IMR-90 (cell line): ENCODE data around the gene LEF1. TPM values are rescaled to one million over a fixed set of nuclear protein-coding genes. Genes with fewer than 3 reads are reported as not detected.

Experiments used
- ATAC-seq: fragments of 200-7000 bp; cut with Tn5 transposase; 2 replicates; pipeline ENCODE4 v1.9.1; 2020; ENCODE audit warnings: low read depth, mild to moderate bottlenecking, moderate library complexity
- BruUV-seq: library from RNA; stranded (reverse); fragments of 400-500 nt; replicated peaks from 2 replicates; lab custom pipeline; 2021; lab: Mats Ljungman, UMichigan
- CTCF ChIA-PET: fragments of 300-600 bp; formaldehyde crosslinking; extraction: SDS; loops from one replicate; lab custom pipeline; 2021; ENCODE audit warnings: antibody characterized with exemption; lab: Yijun Ruan, JAX
- POLR2A ChIA-PET: fragments of 300-600 bp; sonication (Branson Sonifier 250); formaldehyde crosslinking; loops from one replicate; lab custom pipeline; 2022; ENCODE audit warnings: antibody characterized with exemption; ENCODE audit not compliant: unreplicated experiment; lab: Charles Lee
- DNase-seq: peaks from one replicate; pipeline ENCODE4 v3.0.0; 2013
- H2AFZ ChIP-seq: replicated peaks from 2 replicates; pipeline ENCODE3; 2013; ENCODE audit warnings: low read length, mild to moderate bottlenecking; ENCODE audit not compliant: poor library complexity
- H2AK5ac ChIP-seq: 2 replicates; pipeline ENCODE4 v1.6.1; 2013; ENCODE audit warnings: low read depth, low read length, inconsistent platforms
- H2AK9ac ChIP-seq: replicated peaks from 2 replicates; pipeline ENCODE3; 2013; ENCODE audit warnings: mild to moderate bottlenecking, low read depth, low read length, moderate library complexity; ENCODE audit not compliant: poor library complexity
- H2BK120ac ChIP-seq: 2 replicates; pipeline ENCODE4 v1.6.1; 2013; ENCODE audit warnings: low read depth, low read length, inconsistent platforms
- H2BK15ac ChIP-seq: 3 replicates; pipeline ENCODE4 v1.6.1; 2013; ENCODE audit warnings: low read depth, low read length, inconsistent platforms
- H2BK20ac ChIP-seq: 2 replicates; pipeline ENCODE4 v1.6.1; 2013; ENCODE audit warnings: low read depth, mild to moderate bottlenecking, inconsistent platforms, low read length, moderate library complexity
- H2BK5ac ChIP-seq: 2 replicates; pipeline ENCODE4 v1.6.1; 2013; ENCODE audit warnings: mild to moderate bottlenecking, low read depth, low read length, inconsistent platforms; ENCODE audit not compliant: poor library complexity, severe bottlenecking
- H3K14ac ChIP-seq: replicated peaks from 2 replicates; pipeline ENCODE4 v1.6.1; 2013; ENCODE audit warnings: low read depth, low read length, inconsistent platforms
- H3K18ac ChIP-seq: 2 replicates; pipeline ENCODE4 v1.6.1; 2013; ENCODE audit warnings: low read depth, low read length, control low read depth
- H3K23ac ChIP-seq: 2 replicates; pipeline ENCODE4 v1.6.1; 2013; ENCODE audit warnings: low read depth, low read length, inconsistent platforms
- H3K27ac ChIP-seq: 2 replicates; pipeline ENCODE4 v1.5.1; 2013; ENCODE audit warnings: mild to moderate bottlenecking, control low read depth, low read length; ENCODE audit not compliant: insufficient read depth
- H3K27me3 ChIP-seq: 2 replicates; pipeline ENCODE4 v1.6.1; 2013; ENCODE audit warnings: low read length; ENCODE audit not compliant: control insufficient read depth, insufficient read depth
- H3K36me3 ChIP-seq: 2 replicates; pipeline ENCODE4 v1.6.1; 2013; ENCODE audit warnings: low read length, mixed read lengths; ENCODE audit not compliant: control insufficient read depth, insufficient read depth
- H3K4ac ChIP-seq: 2 replicates; pipeline ENCODE4 v1.6.1; 2013; ENCODE audit warnings: low read depth, low read length, inconsistent platforms
- H3K4me1 ChIP-seq: 2 replicates; pipeline ENCODE4 v1.6.1; 2013; ENCODE audit warnings: low read length, mixed read lengths; ENCODE audit not compliant: control insufficient read depth, insufficient read depth
- H3K4me2 ChIP-seq: 2 replicates; pipeline ENCODE4 v1.6.1; 2013; ENCODE audit warnings: low read depth, mild to moderate bottlenecking, control low read depth, low read length, moderate library complexity
- H3K4me3 ChIP-seq: 2 replicates; pipeline ENCODE4 v1.5.1; 2013; ENCODE audit warnings: low read depth, mild to moderate bottlenecking, control low read depth, low read length, moderate library complexity; ENCODE audit not compliant: insufficient read depth
- H3K56ac ChIP-seq: 2 replicates; pipeline ENCODE4 v1.6.1; 2013; ENCODE audit warnings: low read length, inconsistent platforms; ENCODE audit not compliant: insufficient read depth; ENCODE audit errors: extremely low read depth
- H3K79me1 ChIP-seq, 2 experiments: 2 replicates each; pipeline ENCODE4 v1.6.1; 2013; ENCODE audit warnings: low read length in 2 of 2, inconsistent platforms in 1 of 2, low read depth in 1 of 2
- H3K9ac ChIP-seq: 2 replicates; pipeline ENCODE4 v1.6.1; 2013; ENCODE audit warnings: low read depth, low read length, control low read depth
- H3K9me1 ChIP-seq: 2 replicates; pipeline ENCODE4 v1.6.1; 2013; ENCODE audit warnings: low read length, inconsistent platforms; ENCODE audit not compliant: insufficient read depth
- H3K9me3 ChIP-seq: 2 replicates; pipeline ENCODE4 v1.6.1; 2013; ENCODE audit warnings: low read length; ENCODE audit not compliant: control insufficient read depth, insufficient read depth
- H4K20me1 ChIP-seq: 2 replicates; pipeline ENCODE4 v1.6.1; 2013; ENCODE audit warnings: low read length, inconsistent platforms; ENCODE audit not compliant: insufficient read depth
- H4K5ac ChIP-seq: 2 replicates; pipeline ENCODE4 v1.6.1; 2013; ENCODE audit warnings: mild to moderate bottlenecking, low read depth, low read length, control low read depth
- H4K8ac ChIP-seq, 2 experiments: 2 replicates each; pipeline ENCODE4 v1.6.1; 2013; ENCODE audit warnings: low read depth in 2 of 2, low read length in 2 of 2, control low read depth in 1 of 2, inconsistent platforms in 1 of 2
- H4K91ac ChIP-seq: 2 replicates; pipeline ENCODE4 v1.6.1; 2013; ENCODE audit warnings: low read depth, low read length, inconsistent platforms; ENCODE audit not compliant: insufficient read depth
- BHLHE40 ChIP-seq: fragments of 150-350 bp; IDR thresholded peaks from 2 replicates; pipeline ENCODE4 v1.6.1; 2016; ENCODE audit warnings: mild to moderate bottlenecking, low read depth, low read length
- CEBPB ChIP-seq: IDR thresholded peaks from 2 replicates; pipeline ENCODE4 v1.6.1; 2012; ENCODE audit warnings: low read depth, low read length, improper control_type of control experiment
- CHD1 ChIP-seq: IDR thresholded peaks from 2 replicates; pipeline ENCODE4 v1.6.1; 2012; ENCODE audit warnings: low read depth, low read length, improper control_type of control experiment
- FOS ChIP-seq: fragments of 150-350 bp; IDR thresholded peaks from 2 replicates; pipeline ENCODE4 v1.6.1; 2016; ENCODE audit warnings: low read depth, low read length
- MAFK ChIP-seq: IDR thresholded peaks from 2 replicates; pipeline ENCODE4 v1.6.1; 2012; ENCODE audit warnings: low read depth, low read length, improper control_type of control experiment
- MAZ ChIP-seq: IDR thresholded peaks from 2 replicates; pipeline ENCODE4 v1.6.1; 2012; ENCODE audit warnings: low read depth, mild to moderate bottlenecking, low read length, improper control_type of control experiment, moderate library complexity, borderline replicate concordance
- MXI1 ChIP-seq: IDR thresholded peaks from 2 replicates; pipeline ENCODE4 v1.6.1; 2012; ENCODE audit warnings: low read depth, mild to moderate bottlenecking, low read length, moderate library complexity, borderline replicate concordance
- NFE2L2 ChIP-seq: fragments of 150-350 bp; IDR thresholded peaks from 2 replicates; pipeline ENCODE4 v1.6.1; 2016; ENCODE audit warnings: low read depth, mild to moderate bottlenecking, low read length
- POLR2A ChIP-seq: IDR thresholded peaks from 2 replicates; pipeline ENCODE4 v1.6.1; 2012; ENCODE audit warnings: mild to moderate bottlenecking, low read depth, low read length
- RAD21 ChIP-seq: IDR thresholded peaks from 2 replicates; pipeline ENCODE4 v1.6.1; 2012; ENCODE audit warnings: low read length, improper control_type of control experiment
- RCOR1 ChIP-seq: IDR thresholded peaks from 2 replicates; pipeline ENCODE4 v1.6.1; 2012; ENCODE audit warnings: mild to moderate bottlenecking, low read length, improper control_type of control experiment; ENCODE audit not compliant: insufficient replicate concordance
- RFX5 ChIP-seq: IDR thresholded peaks from 2 replicates; pipeline ENCODE4 v1.8.0; 2012; ENCODE audit warnings: low read depth, mild to moderate bottlenecking, low read length, moderate library complexity
- SMC3 ChIP-seq: fragments of 150-350 bp; IDR thresholded peaks from 2 replicates; pipeline ENCODE4 v1.6.1; 2016; ENCODE audit warnings: low read depth, mild to moderate bottlenecking, antibody characterized with exemption, low read length, moderate library complexity
- WGBS, 2 experiments: methylation state at CpG; one replicate each; pipeline versions ENCODE4 v1.1.5 to v1.1.7; 2013; ENCODE audit warnings: missing lambda C conversion rate in 2 of 2; ENCODE audit not compliant: insufficient read length in 1 of 2; ENCODE audit errors: extremely low coverage in 2 of 2; 5-methylcytosine and 5-hydroxymethylcytosine counted together
- dilution Hi-C: fragments of 300-500 bp; cut with HindIII; formaldehyde crosslinking; loops from one replicate; pipeline ENCODE4 v1.14.3; 2018; ENCODE audit warnings: low sequenced_read_pairs; ENCODE audit not compliant: unreplicated experiment
- in situ Hi-C: fragments of 300-500 bp; cut with MboI; formaldehyde crosslinking; loops from 3 replicates; pipeline ENCODE4 v1.14.3; 2019; ENCODE audit warnings: low sequenced_read_pairs, inconsistent platforms, mixed read lengths
- intact Hi-C: fragments of 100-400 bp; cut with micrococcal nuclease; formaldehyde crosslinking; loops from 2 replicates; pipeline ENCODE4 v1.10.0; 2022
- polyA plus RNA-seq, 3 experiments: library from polyadenylated mRNA; depleted of rRNA; stranded (reverse); fragments of >200 nt; gene quantifications; 2 replicates each; pipeline ENCODE4 v1.2.3, GENCODE V29; 2012; ENCODE audit warnings: low replicate concordance in 1 of 3
- total RNA-seq: library from RNA; depleted of rRNA; stranded (reverse); fragments of >200 nt; gene quantifications from 2 replicates; pipeline ENCODE4 v1.2.3, GENCODE V29; 2012
- TF ChIP-seq, protein P1 (sequence below): fragments of 150-350 bp; IDR thresholded peaks from 2 replicates; pipeline ENCODE4 v1.6.1; 2016; ENCODE audit warnings: low read depth, mild to moderate bottlenecking, low read length, moderate library complexity, borderline replicate concordance
- TF ChIP-seq, protein P2 (sequence below): conservative IDR thresholded peaks from 2 replicates; pipeline ENCODE4 v1.5.1; 2012; ENCODE audit warnings: mild to moderate bottlenecking, low read depth, low read length, improper control_type of control experiment
- TF ChIP-seq, protein P3 (sequence below): fragments of 150-350 bp; IDR thresholded peaks from 2 replicates; pipeline ENCODE4 v1.6.1; 2017; ENCODE audit warnings: mild to moderate bottlenecking, antibody characterized with exemption, low read length, low read depth

The LEF1 gene
- total and polyA plus RNA-seq, 2 of the 4 experiments (the other 2 are of a cell fraction), result 1.7 to 1.8 TPM

- Histone ChIP-seq H3K23ac (no peak overlapping the region), H3K56ac (no peak overlapping the region), H3K36me3 (no peaks in the 10 kb centered on the region), H2AFZ (no peak overlapping the region), H3K9ac (no peak overlapping the region), H2BK15ac (no peak overlapping the region), H3K27me3 (peaks cover 4% of the 10 kb centered on the region), H4K5ac (no peak overlapping the region), H3K4me1 (no peaks in the 10 kb centered on the region), H3K4me3 (no peak overlapping the region), H3K4ac (no peak overlapping the region), H3K4me2 (no peak overlapping the region), H2AK5ac (no peak overlapping the region), H3K9me1 (no peaks in the 10 kb centered on the region), H3K18ac (no peak overlapping the region), H4K20me1 (no peaks in the 10 kb centered on the region), H2BK5ac (no peak overlapping the region), H2BK120ac (no peak overlapping the region), H4K91ac (no peak overlapping the region), H3K14ac (no peak overlapping the region), H3K9me3 (no peaks in the 10 kb centered on the region), H3K27ac (no peak overlapping the region), H4K8ac (no peak overlapping the region), H3K79me1 (no peaks in the 10 kb centered on the region), H2AK9ac (no peak overlapping the region), H2BK20ac (no peak overlapping the region)
- BruUV-seq, result no TSS peak
- POLR2A ChIA-PET, result no interaction called here
- in situ Hi-C loops, result no loop called here
- ATAC-seq (no peak), DNase-seq (no peak)
- CTCF ChIA-PET, result interaction anchor here (0.6 kb wide), 1 partner anchor 361 kb away, joined by 5 read pairs; no protein-coding TSS in a partner anchor
- 100% methylated on average over 2 of the region's 5 CpGs; no CpG with 5 or more reads in 1 of the 2 experiments for WGBS, 2 experiments
- dilution Hi-C loops, result no loop called here
- TF ChIP-seq SMC3 (no peak), MAFK (no peak), CEBPB (no peak), NFE2L2 (no peak), RAD21 (no peak), FOS (no peak), CHD1 (no peak), RFX5 (no peak), POLR2A (no peak), MXI1 (no peak), BHLHE40 (no peak), RCOR1 (no peak), MAZ (no peak)
- TF ChIP-seq, protein P1, sequence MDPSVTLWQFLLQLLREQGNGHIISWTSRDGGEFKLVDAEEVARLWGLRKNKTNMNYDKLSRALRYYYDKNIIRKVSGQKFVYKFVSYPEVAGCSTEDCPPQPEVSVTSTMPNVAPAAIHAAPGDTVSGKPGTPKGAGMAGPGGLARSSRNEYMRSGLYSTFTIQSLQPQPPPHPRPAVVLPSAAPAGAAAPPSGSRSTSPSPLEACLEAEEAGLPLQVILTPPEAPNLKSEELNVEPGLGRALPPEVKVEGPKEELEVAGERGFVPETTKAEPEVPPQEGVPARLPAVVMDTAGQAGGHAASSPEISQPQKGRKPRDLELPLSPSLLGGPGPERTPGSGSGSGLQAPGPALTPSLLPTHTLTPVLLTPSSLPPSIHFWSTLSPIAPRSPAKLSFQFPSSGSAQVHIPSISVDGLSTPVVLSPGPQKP, result no peak
- TF ChIP-seq, protein P2, sequence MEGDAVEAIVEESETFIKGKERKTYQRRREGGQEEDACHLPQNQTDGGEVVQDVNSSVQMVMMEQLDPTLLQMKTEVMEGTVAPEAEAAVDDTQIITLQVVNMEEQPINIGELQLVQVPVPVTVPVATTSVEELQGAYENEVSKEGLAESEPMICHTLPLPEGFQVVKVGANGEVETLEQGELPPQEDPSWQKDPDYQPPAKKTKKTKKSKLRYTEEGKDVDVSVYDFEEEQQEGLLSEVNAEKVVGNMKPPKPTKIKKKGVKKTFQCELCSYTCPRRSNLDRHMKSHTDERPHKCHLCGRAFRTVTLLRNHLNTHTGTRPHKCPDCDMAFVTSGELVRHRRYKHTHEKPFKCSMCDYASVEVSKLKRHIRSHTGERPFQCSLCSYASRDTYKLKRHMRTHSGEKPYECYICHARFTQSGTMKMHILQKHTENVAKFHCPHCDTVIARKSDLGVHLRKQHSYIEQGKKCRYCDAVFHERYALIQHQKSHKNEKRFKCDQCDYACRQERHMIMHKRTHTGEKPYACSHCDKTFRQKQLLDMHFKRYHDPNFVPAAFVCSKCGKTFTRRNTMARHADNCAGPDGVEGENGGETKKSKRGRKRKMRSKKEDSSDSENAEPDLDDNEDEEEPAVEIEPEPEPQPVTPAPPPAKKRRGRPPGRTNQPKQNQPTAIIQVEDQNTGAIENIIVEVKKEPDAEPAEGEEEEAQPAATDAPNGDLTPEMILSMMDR, result no peak
- TF ChIP-seq, protein P3, sequence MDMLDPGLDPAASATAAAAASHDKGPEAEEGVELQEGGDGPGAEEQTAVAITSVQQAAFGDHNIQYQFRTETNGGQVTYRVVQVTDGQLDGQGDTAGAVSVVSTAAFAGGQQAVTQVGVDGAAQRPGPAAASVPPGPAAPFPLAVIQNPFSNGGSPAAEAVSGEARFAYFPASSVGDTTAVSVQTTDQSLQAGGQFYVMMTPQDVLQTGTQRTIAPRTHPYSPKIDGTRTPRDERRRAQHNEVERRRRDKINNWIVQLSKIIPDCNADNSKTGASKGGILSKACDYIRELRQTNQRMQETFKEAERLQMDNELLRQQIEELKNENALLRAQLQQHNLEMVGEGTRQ, result no peak
- intact Hi-C loops, result no loop called here
Measured at GRCh38 chr4:108049406-108049805, 119.3 kb downstream of the LEF1 start.
